Activated gamma-delta T cell (primary cell): ENCODE results near the gene TATDN2.
"Not testable (repeated sequence)": the region's sequence is repeated elsewhere in the genome, so short reads cannot be mapped to it uniquely, and the experiment has no call there.

Experiments
- DNase-seq: peaks from one replicate; lab custom pipeline; 2025; lab: John Stamatoyannopoulos, UW

The TATDN2 gene

DNA sequence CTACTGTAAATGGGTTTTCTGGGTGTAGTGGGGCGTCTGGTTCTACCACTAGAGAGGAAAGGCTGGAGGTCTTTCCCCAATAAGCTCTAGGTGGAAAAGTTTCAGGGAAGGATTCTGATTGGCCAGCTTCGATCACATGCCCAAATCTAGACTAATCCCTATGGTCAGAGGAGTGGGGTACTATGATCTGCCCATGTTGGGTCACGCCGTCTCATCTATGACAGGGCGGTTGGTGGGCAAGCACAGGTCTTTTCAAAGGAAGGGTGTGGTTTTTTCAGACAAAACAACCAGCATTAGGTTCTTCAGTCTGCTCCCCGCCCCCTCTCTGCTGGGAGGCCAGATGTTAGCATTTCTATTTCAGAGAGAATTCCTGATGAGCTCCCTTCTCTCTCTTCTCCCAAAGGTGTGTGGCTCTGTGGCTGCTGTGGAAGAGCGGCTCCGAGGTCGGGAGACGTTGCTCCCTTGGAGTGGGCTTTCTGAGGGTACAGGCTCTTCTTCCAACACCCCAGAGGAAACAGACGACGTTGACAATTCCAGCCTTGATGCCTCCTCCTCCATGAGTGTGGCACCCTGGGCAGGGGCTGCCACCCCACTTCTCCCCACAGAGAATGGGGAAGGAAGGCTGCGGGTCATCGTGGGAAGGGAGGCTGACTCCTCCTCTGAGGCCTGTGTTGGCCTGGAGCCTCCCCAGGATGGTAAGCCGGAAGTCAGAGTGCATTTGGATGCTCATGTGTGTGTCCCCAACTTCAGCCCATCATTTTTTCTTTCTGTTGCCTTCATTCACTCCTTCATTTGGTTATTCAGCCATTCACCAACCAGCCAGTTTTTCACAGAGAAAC lies 9.7 kb upstream of the TATDN2 start:
- DNase-seq = no peak

DNA sequence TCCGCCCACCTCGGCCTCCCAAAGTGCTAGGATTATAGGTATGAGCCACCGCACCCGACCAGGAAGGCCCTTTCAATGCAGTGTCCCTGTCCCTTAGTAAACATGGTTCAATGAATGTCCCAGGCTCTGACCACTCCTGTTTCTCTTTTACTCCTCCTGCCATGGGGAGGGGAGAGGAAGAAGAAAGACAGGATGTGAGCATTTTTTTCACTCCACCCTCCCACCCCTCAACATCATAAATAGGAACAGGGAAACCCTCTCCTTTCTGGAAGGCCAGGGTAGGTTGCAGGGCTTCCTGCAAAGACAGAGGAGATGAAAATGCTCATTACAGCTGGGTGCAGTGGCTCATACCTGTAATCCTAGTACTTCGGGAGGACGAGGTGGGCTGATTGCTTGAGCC lies 7.5 kb upstream of the TATDN2 start:
- DNase-seq = no peak

DNA sequence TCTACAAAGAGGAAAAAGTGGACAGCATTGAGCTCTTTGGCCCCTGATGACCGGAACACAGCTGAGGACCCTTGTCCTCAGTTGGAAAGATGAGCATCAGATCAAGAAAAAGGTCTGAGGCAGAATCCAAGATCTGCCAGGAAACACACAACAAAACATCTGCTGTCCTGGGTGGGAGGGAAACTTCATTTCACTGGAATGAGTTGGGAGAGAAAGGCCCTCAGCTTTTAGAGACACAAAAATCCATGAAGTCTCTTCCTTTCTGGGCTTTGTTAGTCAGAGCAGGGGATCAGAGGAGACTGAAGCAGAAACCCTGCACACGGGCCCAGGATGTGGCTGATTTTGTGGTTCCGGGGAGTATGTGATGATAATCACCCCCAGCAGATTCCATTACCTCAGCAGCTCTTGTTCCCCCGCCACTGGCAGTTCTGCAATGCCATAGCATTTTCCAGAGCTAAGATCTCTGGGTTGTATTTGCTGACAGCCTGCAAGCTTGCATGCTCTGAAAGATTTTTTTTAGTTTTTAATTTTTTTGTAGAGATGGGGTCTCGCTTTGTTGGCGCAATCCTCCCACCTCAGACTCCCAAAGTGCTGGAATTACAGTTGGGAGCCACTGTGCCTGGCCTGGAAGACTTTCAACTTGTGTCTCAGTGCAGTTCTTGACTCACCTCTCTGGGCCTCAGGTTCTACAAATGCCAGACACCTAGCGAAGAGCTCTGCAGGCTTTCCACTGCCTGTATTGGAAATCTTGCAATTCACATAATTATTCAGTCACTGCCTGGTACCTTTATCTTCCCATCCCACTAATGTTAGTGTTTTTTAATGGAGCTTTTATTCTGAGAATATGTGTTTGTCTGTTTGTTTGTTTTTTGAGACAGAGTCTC lies 5.8 kb upstream of the TATDN2 start:
- DNase-seq = no peak

DNA sequence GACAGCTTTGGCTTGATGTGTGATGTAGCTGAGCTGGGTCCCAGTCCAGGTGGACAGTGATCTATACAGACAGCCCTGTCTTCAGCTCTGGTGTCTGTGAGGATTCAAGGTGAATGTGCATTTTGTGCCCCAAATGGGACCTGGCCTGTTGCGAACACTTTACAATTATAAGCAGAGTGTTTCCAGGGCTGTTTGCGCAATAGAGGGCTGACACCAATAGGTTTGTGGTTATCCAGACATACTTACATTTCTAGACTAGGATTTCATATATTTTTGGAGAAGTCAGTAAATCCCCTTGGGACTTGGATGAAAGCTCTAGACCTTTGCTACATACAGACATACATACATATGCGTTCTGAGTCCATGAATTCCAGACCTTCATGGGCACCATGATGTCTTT lies 4.2 kb upstream of the TATDN2 start:
- no peak for DNase-seq

DNA sequence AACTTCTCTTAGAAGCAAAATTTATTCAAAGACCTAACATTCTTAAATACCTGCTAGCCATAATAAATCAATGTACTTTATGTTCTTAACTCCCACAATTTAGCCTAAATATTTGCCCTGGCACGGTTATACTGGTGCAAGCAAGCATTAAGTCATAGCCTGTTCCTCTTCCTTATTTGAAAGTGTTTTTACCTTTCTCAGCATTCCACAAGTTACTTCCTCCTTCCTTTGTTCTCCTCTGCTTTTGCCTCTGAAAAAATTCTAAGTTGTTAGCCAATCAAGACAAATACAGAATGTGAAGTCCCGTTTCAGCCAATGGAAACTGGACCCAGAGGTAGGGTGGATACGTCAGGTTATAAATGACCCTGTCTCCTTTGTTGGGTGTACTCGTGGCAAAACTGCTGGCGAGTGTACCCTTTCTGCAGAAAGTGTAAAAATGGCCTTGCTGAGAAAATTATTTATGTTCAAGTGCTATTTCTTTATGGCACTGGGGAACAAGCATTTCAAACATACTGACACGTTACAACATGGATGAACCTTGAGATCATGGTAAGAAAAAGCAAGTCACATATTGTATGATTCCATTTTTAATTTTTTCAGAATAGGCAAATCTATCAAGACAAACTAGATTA lies 3.1 kb upstream of the TATDN2 start:
- no peak for DNase-seq

DNA sequence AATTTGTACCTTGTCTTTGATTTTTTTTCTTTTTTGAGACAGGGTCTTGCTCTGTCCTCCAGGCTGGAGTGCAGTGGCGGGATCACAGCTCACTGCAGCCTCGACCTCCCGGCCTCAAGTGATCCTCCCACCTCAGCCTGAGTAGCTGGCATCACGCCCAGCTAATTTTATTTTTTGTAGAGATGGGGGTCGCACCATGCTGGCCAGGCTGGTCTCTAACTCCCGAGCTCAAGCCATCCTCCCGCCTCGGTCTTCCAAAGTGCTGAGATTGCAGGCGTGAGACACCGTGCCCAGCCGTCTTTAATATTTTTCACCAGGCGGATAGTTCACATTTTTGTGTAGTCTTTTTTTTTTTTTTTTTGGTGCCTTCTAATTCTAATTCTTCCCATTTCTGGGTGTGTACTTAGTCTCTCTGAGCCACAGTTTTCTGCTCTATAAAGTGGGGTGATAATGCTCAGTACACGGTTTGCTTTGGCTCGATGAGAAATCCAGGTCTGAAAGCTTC lies 528 bp upstream of the TATDN2 start:
- DNase-seq = no peak

DNA sequence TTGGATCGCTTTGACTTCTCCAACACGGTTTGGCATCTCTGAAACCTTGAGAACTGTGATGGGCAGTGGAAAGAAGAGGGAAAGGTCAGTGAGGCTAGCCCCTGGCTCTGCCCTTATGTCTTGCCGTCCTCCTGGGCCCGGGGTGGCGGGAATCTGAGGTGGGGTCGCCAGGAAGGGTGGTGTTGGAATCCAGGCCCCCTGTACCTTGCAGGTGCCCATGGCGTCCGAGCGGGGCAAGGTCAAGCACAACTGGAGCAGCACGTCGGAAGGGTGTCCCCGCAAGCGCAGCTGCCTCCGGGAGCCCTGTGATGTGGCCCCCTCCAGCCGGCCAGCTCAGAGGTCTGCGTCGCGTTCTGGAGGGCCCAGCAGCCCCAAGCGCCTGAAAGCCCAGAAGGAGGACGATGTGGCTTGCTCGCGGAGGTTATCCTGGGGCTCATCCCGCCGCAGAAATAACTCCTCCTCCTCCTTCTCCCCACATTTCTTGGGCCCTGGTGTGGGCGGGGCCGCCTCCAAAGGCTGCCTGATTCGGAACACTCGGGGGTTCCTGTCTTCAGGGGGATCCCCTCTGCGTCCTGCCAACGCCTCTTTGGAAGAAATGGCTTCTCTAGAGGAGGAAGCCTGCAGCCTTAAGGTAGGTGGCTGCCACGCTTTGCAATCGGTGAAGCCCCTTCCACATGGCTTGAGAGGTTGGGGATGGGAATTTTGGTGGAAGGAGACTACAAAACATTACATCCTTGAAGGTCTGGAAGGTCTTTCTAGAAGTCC lies 907 bp downstream of the TATDN2 start:
- peak; percentile 28 for DNase-seq

DNA sequence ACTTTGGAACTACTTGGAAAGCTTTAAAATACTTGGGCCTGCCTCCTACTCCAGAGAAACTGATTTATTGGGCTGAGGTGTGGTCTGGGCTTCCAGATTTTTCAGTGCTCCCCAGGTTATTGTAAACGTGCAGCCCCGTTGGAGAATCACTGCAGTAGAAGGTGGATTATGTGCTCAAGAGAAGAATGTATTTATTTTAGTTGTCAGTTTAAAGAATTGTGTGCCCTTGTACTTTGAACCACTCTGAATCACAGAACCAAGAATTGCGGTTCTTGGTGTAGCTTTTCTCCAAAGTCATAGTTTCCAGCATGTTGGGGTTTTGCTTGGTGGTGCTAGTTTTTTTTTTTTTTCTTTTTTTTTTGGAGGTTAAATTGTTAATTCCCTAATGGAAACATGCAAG lies 1.6 kb downstream of the TATDN2 start:
- DNase-seq = no peak

DNA sequence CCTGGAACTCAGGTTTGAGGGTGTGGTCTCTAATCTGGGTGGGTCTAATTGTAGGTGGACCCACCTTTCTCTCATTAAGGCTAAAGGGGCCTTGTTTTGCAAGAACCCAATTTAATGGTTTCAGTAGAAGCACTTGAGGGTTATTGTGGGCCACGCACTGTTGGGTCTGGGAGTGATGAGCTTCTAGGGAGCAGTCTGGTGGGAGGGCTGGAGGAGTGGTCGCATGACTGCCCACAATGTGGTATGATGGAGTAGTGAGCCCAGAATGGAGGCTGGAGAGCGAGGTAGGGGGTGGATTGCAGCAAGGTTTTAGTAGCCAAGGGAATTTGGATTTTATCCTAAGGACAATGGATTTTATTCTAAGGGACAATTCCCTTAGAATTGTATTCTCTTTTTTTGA lies 2.7 kb downstream of the TATDN2 start:
- DNase-seq = no peak

DNA sequence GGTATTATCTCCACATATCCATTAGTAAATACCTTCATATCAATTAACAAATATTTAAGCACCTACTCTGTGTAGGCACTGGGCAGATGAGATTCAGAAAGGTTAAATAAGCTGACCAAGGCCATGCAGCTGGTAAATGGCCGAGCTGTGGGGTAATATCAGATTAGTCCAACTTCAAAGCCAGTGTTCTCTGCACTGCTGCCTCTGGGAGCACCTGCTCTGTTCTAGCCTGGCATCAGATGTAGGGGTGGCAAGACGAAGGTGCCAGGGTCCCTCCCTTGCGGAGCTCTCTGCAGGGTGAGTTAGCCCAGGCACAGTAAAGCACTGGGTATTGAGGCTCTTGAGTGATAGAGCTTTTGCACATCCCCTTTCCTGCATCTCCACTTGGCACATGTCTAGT lies 5.5 kb downstream of the TATDN2 start:
- DNase-seq = no peak

DNA sequence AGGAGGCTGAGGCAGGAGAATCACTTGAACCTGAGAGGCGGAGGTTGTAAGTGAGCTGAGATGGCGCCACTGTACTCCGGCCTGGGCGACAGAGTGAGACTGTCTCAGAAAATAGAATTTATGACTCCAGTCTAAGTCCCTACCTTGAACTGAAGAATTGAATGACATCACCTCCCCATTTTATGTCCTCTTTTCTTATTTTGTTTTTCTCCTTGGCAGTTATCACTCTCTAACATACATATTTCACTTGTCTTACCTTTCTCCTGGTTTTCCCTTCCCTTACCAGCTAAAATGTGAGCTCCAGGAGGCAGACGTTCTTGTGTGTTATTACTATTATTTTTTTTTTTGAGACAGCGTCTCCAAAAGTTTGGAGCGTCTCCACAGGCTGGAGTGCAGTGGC lies 7.6 kb downstream of the TATDN2 start:
- no peak for DNase-seq

DNA sequence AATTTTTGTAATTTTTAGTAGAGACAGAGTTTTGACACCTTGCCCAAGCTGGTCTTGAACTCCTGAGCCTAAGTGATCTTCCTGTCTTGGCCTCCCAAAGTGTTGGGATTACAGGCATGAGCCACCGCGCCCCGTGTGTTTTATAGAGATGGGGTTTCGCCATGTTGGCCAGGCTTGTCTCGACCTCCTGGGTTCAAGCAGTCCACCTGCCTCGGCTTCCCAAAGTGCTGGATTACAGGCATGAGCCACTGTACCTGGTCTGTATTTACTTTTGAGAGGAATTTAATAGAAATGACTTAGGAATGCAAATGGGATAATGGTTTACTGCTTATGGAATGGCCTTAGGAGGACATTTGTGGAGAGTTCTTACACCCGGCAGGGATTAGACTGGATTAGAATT lies 10.8 kb downstream of the TATDN2 start:
- no peak for DNase-seq

DNA sequence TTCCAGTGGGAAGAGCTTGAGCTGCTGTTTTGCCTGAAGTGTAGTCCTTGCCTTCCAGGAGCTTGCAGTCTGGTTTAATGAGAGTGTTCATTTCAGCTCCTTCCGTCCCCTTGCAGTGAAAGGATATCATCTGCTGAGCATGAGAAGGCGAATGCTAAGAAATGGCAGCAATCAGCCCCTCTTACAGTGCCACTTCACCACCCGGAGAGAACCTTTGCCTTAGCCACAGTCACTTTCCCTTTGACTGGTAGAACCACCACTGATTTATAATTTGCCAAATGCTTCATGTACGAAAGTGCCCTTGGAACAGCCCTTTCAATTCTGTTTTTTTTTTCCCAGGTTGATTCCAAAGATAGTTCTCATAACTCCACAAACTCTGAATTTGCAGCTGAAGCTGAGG lies 11.5 kb downstream of the TATDN2 start:
- DNase-seq = no peak

DNA sequence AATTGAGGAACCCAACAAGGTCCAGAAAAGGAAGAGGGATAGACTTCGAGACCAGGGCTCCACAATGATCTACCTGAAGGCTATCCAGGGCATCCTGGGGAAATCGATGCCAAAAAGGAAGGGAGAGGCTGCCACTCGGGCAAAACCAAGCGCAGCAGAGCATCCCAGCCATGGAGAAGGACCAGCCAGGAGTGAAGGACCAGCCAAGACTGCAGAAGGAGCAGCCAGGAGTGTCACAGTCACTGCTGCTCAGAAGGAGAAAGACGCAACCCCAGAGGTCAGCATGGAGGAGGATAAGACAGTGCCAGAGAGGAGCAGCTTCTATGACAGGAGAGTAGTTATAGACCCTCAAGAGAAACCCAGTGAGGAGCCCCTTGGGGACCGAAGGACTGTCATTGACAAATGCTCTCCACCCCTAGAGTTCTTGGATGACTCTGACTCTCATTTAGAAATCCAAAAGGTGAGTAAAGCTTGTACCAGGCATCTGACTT lies 12.0 kb downstream of the TATDN2 start:
- DNase-seq = no peak

DNA sequence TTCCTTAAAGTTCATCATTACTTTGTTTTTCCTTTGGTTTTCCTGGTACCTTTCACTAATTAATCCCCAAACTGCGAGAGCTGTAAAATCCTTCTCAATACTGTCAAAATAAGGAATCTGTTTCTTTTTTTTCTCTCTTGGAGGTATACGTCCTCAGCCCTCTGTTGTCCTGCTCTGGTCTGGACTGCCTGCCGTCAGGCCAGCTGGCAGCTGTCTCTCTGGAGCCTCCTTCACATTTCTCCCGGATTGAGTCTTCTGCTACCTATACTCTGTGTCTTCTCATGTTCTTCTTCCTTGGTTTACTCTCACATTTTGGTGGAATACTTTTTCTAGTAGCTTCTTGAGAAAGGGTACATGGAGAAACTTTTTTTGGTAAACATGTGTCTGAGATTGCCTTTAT lies 13.8 kb downstream of the TATDN2 start:
- no peak for DNase-seq

DNA sequence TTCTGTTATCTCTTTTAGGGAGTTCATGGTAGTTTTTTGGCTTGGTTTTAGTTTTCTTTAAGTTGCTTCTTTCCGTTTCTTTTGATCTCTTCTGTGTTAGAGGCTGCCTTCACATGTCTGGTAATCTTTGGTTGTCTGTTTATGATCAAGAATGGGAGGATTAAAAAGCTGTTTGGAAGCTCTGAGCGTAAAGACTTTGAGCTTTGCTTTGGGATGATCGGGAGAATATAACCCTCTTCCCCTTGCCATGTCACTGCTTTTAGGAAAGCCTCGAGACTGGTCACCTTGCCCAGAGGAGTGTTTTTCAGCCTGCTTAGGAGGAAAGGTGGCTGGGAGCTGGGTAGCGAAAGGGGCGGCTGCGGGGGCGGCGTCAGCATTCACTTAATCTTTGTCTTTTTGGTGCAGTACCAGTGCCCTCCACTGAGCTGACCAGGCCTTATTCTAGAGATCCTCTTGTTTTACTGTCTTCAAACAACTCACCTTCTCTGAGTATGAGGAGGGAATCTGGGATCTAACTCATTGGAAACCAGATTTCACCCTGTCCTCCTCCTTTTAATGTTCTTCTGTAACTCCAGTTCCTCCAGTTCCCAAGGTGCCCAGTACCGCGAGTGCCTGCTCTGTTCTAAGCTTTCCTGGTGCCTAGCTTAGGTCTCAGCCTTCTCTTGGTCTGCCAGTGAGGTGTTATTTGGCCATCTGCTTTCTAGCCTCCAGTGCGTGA lies 15.5 kb downstream of the TATDN2 start:
- DNase-seq = peak; percentile 14

DNA sequence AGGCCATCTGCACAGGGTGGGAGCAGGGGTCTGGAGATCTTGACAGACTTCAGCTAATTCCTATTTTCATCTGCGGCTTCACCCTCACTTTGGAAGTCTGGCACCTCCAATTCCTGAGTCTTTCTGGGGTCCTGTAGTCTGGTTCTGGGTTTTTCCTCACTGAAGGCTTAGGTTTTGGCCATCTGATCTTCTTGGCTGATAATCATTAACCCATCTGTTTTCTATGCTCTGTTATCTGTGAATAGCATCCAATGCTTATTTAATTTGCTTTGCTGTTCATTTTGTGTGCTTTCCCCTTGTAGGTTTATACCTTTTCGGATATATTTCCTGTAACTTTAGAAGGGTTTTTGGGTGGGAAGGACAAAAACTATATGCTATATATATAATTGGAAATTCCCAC lies 17.6 kb downstream of the TATDN2 start:
- DNase-seq = no peak

DNA sequence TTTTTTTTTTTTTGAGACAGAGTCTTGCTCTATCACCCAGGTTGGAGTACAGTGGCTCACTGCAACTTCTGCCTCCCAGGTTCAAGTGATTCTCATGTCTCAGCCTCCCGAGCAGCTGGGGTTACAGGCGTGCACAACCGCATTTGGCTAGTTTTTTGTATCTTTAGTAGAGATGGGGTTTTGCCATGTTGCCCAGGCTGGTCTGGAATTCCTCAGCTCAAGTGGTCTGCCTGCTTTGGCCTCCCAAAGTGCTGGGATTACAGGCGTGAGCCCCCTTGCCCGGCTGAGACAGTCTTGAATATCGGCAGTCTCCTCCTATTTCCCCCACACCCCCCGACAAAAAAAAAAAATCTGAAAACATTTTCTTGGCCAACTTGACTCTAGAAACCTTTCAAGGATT lies 18.7 kb downstream of the TATDN2 start:
- DNase-seq = not testable (repeated sequence)

DNA sequence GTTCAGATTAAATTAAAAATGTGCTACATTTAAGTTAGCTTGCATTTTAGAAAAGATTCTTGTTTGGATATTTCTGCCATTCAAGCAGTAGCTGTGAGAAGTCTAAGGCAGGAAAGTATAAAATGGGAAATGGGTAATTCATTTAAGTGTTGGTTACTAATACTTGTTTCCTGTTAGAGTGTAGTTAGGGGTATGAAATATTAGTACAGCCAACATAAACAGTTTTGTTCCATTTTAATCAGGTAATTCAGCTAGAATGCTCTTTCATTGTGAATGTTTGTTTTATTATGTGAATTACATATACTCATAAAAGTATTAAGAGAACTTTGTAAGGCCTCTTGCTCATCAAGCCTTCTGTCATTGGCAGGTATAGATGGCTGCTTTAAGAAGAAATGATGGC lies 19.9 kb downstream of the TATDN2 start:
- no peak for DNase-seq

DNA sequence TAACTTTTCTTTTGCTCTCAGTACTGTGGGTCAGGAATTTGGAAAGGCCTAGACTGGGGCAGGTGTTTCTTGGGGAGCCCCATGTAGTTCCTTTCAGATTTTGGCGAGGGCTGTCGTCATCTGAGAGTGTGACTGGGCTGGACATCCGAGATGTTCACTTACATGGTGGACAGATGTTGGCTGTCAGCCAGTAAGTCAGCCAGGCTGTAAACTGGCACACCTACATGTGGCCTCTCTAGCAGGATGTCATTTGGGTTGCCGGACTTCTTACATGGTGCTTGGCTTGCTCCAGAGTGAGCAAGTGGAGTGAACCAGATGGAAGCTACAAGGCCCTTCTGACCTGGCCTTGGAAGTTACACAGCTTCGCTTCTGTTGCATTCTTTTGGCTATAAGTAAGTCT lies 20.7 kb downstream of the TATDN2 start:
- no peak for DNase-seq

DNA sequence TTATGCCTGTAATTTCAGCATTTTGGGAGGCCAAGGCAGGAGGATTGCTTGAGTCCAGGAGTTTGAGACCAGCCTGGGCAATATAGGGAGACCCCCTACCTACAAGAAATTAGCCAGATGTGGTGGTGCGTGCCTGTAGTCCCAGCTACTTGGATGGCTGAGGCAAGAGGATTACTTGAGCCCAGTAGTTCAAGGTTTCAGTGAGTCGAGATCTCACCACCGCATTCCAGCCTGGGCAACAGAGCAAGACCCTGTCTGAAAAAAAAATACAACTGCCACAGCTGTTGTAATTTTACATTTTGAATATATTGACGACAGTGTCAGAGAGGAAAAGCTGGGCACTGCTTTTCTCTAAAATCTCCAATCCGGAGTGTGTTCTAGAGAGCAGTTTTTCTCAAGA lies 21.2 kb downstream of the TATDN2 start:
- no peak for DNase-seq
